Measurements from ENCODE around the gene MAPK8IP1.
"Not testable (repeated sequence)": the region's sequence is repeated elsewhere in the genome, so short reads cannot be mapped to it uniquely, and the experiment has no call there.

MAPK8IP1 gene

DNA sequence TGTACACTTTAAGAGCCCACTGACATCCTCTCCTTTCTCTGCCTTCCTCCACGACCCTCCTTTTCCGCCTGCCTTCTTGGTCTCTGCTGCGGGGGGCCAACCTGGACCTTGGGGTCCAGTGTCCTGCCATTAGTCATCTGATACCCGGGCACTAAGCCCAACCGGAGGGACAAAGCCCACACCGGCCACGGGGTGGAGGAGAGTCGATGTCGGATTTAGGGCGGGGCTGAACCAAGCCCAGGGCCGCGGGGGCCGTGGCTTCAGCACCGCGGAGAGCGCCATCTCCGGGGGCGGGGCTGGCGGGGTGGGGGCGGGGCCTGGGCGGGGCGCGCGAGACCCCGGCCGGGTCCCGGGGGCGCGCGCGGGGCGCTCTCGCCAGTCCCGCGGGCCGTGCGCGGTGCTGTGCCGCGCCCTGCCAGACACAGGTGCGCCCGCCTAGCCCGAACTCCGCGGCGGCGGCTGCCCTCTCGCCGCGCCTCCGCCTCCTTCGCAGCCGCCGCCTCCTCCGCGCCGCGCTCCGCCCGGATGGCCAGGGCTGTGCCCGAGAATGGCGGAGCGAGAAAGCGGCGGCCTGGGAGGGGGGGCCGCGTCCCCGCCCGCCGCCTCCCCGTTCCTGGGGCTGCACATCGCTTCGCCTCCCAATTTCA, at the start of gene MAPK8IP1:
TSS of gene MAPK8IP1 (plus strand) at position 378 of the 647 bp plus-strand sequence. CDS start at position 548, 170 bp downstream.
- ATAC-seq (ENCODE audit: low read depth) (peak; percentile 69), DNase-seq (ENCODE audit: low spot score) (no peak)
- peak within 1 kb of the TSS; percentile 71 for H3K4me3 ChIP-seq (ENCODE audit: severe bottlenecking)
- peaks cover 4% of the 10 kb centered on the region for H3K4me1 ChIP-seq (ENCODE audit: insufficient read depth, poor library complexity, severe bottlenecking)
- no peak within 1 kb of the TSS for H3K27ac ChIP-seq (ENCODE audit: poor library complexity, severe bottlenecking)
- no peaks in the 10 kb centered on the region for H3K27me3 ChIP-seq (ENCODE audit: insufficient read depth, poor library complexity, severe bottlenecking)
- peaks cover 6% of the 10 kb centered on the region; the same call in 1 of the 2 replicates for H3K36me3 ChIP-seq (ENCODE audit: low read depth)
- TF ChIP-seq, protein P1, sequence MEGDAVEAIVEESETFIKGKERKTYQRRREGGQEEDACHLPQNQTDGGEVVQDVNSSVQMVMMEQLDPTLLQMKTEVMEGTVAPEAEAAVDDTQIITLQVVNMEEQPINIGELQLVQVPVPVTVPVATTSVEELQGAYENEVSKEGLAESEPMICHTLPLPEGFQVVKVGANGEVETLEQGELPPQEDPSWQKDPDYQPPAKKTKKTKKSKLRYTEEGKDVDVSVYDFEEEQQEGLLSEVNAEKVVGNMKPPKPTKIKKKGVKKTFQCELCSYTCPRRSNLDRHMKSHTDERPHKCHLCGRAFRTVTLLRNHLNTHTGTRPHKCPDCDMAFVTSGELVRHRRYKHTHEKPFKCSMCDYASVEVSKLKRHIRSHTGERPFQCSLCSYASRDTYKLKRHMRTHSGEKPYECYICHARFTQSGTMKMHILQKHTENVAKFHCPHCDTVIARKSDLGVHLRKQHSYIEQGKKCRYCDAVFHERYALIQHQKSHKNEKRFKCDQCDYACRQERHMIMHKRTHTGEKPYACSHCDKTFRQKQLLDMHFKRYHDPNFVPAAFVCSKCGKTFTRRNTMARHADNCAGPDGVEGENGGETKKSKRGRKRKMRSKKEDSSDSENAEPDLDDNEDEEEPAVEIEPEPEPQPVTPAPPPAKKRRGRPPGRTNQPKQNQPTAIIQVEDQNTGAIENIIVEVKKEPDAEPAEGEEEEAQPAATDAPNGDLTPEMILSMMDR (IDR thresholded peaks at IDR 0.05; ENCODE audit: poor library complexity, severe bottlenecking), result no peak
- no peaks in the 10 kb centered on the region for H3K9me3 ChIP-seq (ENCODE audit: severe bottlenecking)

DNA sequence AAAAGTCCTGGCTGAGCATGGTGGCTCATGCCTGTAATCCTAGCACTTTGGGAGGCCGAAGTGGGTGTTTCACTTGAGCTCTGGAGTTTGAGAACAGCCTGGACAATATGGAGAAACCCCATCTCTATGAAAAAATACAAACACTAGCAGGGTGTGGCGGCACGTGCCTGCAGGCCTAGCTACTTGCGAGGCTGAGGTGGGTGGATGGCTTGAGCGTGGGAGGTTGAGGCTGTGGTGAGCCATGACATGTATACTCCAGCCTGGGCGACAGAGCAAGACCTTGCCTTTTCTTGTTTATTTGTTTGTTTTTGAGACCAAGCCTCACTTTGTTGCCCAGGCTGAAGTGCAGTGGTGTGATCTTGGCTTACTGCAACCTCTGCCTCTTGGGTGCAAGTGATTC, 46.2 kb upstream of the MAPK8IP1 start:
- Histone ChIP-seq H3K4me1 (ENCODE audit: insufficient read depth, poor library complexity, severe bottlenecking) (no peaks in the 10 kb centered on the region), H3K27ac (ENCODE audit: poor library complexity, severe bottlenecking) (no peak overlapping the region), H3K36me3 (ENCODE audit: low read depth) (no peaks in the 10 kb centered on the region), H3K4me3 (ENCODE audit: severe bottlenecking) (no peak overlapping the region), H3K27me3 (ENCODE audit: insufficient read depth, poor library complexity, severe bottlenecking) (peaks cover 4% of the 10 kb centered on the region), H3K9me3 (ENCODE audit: severe bottlenecking) (no peaks in the 10 kb centered on the region)
- DNase-seq (ENCODE audit: low spot score) (no peak), ATAC-seq (ENCODE audit: low read depth) (no peak)
- TF ChIP-seq, protein P1 (IDR thresholded peaks at IDR 0.05; ENCODE audit: poor library complexity, severe bottlenecking), result no peak

DNA sequence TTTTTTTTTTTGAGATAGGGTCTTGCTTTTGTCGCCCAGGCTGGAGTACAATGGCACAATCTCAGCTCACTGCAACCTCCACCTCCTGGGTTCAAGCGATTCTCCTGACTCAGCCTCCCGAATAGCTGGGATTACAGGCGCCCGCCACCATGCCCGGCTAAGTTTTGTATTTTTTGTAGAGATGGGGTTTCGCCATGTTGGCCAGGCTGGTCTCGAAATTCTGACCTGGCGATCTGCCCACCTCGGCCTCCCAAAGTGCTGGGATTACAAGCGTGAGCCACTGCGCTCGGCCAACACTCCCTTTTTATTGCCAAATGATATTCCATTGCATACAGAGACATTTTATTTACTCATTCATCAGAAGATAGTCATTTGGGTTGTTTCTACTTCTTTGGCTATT, 45.2 kb upstream of the MAPK8IP1 start:
- ATAC-seq (ENCODE audit: low read depth); H3K4me1 ChIP-seq (ENCODE audit: insufficient read depth, poor library complexity, severe bottlenecking): not testable (repeated sequence)

DNA sequence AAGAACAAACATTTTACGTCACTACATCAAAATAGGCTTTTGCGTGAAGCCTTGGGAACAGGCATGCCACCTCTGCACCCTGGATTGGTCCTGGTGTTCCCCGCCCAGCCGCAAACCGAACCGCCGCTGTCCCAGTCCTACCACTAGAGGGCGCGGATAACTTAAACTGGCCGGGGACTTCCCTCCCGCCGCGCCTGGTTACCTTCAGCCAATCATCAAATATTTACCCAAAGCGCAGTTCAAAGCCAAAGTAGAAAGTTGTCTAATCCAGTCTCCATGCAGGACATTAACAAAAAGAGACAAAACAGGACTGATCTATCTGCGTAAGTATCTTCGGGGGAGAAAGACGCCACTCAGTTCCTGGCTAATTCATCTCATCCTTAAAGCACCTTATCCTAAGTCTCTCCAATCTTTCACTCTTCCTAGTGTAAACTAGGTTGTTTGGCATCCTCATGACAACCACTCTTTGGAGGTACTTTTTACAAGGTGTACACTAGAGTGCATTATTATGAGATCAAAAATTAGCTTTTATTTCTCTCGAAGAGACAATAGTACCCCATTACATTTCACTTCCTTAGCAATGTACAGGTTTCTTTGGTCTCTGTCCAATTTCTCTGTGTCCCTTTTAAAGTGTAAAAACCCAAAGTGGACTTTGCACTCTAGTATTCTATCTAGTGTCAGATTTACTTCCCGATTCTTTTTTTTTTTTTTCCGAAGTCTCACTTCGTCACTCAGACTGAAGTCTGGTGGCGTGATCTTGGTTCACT, 42.1 kb upstream of the MAPK8IP1 start:
- ATAC-seq (ENCODE audit: low read depth) (peak; percentile 62), DNase-seq (ENCODE audit: low spot score) (peak; percentile 80)
- Histone ChIP-seq H3K4me3 (ENCODE audit: severe bottlenecking) (no peak overlapping the region), H3K9me3 (ENCODE audit: severe bottlenecking) (no peaks in the 10 kb centered on the region), H3K27ac (ENCODE audit: poor library complexity, severe bottlenecking) (no peak overlapping the region), H3K27me3 (ENCODE audit: insufficient read depth, poor library complexity, severe bottlenecking) (no peaks in the 10 kb centered on the region), H3K4me1 (ENCODE audit: insufficient read depth, poor library complexity, severe bottlenecking) (no peaks in the 10 kb centered on the region), H3K36me3 (ENCODE audit: low read depth) (no peaks in the 10 kb centered on the region)
- TF ChIP-seq, protein P1 (IDR thresholded peaks at IDR 0.05; ENCODE audit: poor library complexity, severe bottlenecking), result peak; percentile 97

More for the DNA sequence above, 45.2 kb upstream of the MAPK8IP1 start:
- not testable (repeated sequence) for H3K27me3 ChIP-seq (ENCODE audit: insufficient read depth, poor library complexity, severe bottlenecking); H3K36me3 ChIP-seq (ENCODE audit: low read depth); H3K27ac ChIP-seq (ENCODE audit: poor library complexity, severe bottlenecking); H3K9me3 ChIP-seq (ENCODE audit: severe bottlenecking); H3K4me3 ChIP-seq (ENCODE audit: severe bottlenecking); DNase-seq (ENCODE audit: low spot score)

DNA sequence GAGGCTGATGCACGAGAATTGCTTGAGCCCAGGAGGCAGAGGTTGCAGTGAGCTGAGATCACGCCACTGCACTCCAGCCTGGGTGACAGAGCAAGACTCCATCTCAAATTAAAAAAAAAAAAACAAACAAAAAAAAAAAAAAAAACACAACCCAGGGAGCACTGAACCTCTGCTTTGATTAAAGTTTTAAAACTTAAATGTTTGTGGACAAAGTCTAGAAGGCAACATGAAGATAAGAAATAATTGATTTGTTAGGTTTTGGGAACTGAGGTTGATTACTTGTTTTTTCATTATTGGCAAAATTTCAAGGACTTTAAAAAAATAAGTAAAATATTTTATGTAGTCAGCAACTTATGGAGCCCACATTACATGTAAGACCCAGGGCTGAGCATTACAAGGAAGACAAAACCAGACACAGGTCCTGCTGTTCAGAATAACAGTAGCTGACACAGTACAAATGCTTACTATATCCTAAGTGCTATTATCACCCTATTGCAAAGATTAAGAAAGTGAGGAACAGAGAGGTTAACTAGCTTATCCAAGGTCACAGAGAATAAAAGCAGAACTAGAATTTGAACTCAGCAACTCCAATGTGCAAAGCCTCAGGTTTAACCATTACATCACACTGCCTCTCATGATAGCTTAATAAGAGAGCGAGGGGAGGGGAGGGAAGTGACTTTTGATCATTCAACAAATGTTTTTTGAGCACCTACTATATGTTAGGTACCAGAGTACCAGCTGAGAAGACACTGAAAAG, 40.5 kb upstream of the MAPK8IP1 start:
- H3K9me3 ChIP-seq (ENCODE audit: severe bottlenecking), result no peaks in the 10 kb centered on the region
- H3K36me3 ChIP-seq (ENCODE audit: low read depth), result no peaks in the 10 kb centered on the region
- H3K4me1 ChIP-seq (ENCODE audit: insufficient read depth, poor library complexity, severe bottlenecking), result peaks cover 4% of the 10 kb centered on the region
- H3K27me3 ChIP-seq (ENCODE audit: insufficient read depth, poor library complexity, severe bottlenecking), result no peaks in the 10 kb centered on the region
- no peak overlapping the region for H3K4me3 ChIP-seq (ENCODE audit: severe bottlenecking)
- DNase-seq (ENCODE audit: low spot score), result no peak
- TF ChIP-seq, protein P1 (IDR thresholded peaks at IDR 0.05; ENCODE audit: poor library complexity, severe bottlenecking), result no peak
- no peak for ATAC-seq (ENCODE audit: low read depth)
- H3K27ac ChIP-seq (ENCODE audit: poor library complexity, severe bottlenecking), result no peak overlapping the region
